Thyroid gland (tissue), 4 donors: ENCODE results near the gene BMP6.

ENCODE experiments used
- POLR2A ChIP-seq, 2 donors: fragments of 450-650 bp; IDR thresholded peaks; one replicate each; pipeline ENCODE4 v1.6.1; 2017; ENCODE audit warnings: antibody characterized with exemption in 2 of 2, mild to moderate bottlenecking in 2 of 2, moderate library complexity in 1 of 2
- TF ChIP-seq, protein P1 (sequence below), 6 experiments: fragments of 200-600 bp in 3 of 6; fragments of 450-650 bp in 3 of 6; sonication (generic) in 3 of 6; IDR thresholded peaks; one replicate each; pipeline ENCODE4 v1.5.1; 2016 to 2019; ENCODE audit warnings: antibody characterized with exemption in 6 of 6, mild to moderate bottlenecking in 2 of 6, inconsistent platforms in 1 of 6, moderate library complexity in 1 of 6

DNA sequence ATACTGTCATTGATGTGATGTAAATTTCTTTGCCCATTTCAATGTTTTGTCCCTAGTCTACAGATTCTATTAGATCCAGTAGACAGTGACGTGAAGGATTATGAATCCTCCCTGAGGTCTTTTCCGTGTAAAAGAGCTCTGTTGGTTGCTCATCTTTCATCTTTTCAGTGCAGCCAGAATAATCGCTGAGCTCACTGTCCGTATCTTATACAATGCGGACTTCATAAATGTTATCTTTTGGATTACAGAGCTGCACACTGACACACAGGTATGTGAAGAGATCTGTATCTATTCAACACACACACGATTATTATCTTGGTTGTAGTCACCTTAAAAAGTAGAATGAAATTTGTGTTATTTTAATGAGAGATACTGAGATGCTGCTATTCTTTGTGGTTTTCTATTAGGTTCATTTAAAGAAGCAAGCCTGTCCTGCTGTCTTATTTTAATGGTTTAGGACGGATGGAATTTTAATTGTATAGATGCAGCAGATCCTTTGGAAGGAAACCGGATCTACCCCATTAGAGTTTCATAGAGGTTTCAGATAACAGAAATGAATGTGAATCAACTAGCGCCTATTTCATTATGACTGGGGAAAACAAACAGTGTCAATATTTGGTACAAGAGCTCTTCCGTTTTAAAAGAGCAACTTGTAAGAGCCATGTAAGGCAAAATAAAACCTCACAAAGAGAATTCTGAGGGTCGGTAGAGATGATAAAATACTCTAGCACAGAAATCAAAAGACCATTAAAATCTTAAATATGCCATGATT is 79.4 kb downstream of the BMP6 start:
- no peak for TF ChIP-seq POLR2A (IDR thresholded peaks at IDR 0.05)
- TF ChIP-seq, protein P1, sequence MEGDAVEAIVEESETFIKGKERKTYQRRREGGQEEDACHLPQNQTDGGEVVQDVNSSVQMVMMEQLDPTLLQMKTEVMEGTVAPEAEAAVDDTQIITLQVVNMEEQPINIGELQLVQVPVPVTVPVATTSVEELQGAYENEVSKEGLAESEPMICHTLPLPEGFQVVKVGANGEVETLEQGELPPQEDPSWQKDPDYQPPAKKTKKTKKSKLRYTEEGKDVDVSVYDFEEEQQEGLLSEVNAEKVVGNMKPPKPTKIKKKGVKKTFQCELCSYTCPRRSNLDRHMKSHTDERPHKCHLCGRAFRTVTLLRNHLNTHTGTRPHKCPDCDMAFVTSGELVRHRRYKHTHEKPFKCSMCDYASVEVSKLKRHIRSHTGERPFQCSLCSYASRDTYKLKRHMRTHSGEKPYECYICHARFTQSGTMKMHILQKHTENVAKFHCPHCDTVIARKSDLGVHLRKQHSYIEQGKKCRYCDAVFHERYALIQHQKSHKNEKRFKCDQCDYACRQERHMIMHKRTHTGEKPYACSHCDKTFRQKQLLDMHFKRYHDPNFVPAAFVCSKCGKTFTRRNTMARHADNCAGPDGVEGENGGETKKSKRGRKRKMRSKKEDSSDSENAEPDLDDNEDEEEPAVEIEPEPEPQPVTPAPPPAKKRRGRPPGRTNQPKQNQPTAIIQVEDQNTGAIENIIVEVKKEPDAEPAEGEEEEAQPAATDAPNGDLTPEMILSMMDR (IDR thresholded peaks at IDR 0.05): no peak
